22Rv1 (cell line): ENCODE measurements around the gene AMT.

ENCODE experiments used
- H3K27ac ChIP-seq: fragments of 450-650 bp; 2 replicates; pipeline ENCODE4 v1.5.1; 2017
- ZFX ChIP-seq: fragments of 450-650 bp; IDR thresholded peaks from 2 replicates; pipeline ENCODE4 v1.6.1; 2017; ENCODE audit warnings: antibody characterized with exemption, borderline replicate concordance
- TF ChIP-seq, protein P1 (sequence below): fragments of 450-650 bp; IDR thresholded peaks from 2 replicates; pipeline ENCODE4 v1.5.1; 2017; ENCODE audit warnings: mild to moderate bottlenecking

Gene AMT

DNA sequence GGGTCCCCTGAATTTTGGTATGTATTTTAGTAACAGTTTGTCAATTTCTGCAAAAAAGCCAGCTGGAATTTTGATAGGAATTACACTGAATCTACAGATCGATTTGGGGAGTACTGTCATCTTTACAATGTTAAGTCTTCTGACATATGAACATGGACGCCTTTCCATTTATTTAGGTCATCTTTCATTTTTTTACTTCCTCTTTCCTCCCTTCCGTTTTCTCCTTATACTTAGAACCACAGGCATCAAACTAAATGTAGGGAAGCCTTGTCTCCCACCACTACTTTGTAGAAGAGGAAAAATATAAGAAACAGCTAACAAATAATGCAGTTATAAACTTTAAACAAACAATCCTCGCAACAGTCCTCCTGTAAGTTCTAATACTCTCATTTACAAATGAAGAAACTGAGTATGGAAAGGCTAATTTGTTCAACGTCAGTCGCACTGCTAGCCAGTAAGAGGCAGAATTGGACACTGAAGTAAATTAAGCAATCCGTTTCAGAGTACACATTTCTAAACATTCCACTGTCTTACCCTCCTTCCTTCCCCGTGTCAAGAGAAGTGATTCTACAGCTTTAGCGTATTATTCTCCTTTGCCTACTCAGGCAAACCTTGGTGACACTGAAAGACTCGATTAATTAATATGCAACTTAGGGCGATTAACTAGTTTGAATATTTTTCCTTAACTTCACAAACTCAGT lies 36.1 kb downstream of the AMT start:
- no peak overlapping the region for H3K27ac ChIP-seq
- TF ChIP-seq, protein P1, sequence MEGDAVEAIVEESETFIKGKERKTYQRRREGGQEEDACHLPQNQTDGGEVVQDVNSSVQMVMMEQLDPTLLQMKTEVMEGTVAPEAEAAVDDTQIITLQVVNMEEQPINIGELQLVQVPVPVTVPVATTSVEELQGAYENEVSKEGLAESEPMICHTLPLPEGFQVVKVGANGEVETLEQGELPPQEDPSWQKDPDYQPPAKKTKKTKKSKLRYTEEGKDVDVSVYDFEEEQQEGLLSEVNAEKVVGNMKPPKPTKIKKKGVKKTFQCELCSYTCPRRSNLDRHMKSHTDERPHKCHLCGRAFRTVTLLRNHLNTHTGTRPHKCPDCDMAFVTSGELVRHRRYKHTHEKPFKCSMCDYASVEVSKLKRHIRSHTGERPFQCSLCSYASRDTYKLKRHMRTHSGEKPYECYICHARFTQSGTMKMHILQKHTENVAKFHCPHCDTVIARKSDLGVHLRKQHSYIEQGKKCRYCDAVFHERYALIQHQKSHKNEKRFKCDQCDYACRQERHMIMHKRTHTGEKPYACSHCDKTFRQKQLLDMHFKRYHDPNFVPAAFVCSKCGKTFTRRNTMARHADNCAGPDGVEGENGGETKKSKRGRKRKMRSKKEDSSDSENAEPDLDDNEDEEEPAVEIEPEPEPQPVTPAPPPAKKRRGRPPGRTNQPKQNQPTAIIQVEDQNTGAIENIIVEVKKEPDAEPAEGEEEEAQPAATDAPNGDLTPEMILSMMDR = no peak
- TF ChIP-seq ZFX = no peak

DNA sequence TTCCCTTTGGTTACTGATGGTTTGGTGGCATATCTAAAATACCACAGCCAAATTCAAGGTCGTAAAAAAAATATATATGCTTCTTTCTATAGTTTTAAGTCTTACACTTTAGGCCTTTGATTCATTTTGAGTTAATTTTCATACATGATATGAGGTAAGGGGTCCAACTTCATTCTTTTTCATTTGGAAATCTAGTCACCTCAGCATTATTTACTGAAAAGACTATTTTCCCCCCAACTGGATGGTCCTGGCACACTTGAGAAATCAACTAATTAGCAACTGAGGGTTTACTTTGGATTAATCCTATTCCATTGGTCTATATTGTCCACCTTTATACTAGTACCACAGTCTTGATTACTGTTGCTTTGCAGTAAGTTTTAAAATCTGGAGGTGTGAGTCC lies 36.7 kb downstream of the AMT start:
- TF ChIP-seq ZFX = no peak
- TF ChIP-seq, protein P1 = no peak
- no peak overlapping the region for H3K27ac ChIP-seq

DNA sequence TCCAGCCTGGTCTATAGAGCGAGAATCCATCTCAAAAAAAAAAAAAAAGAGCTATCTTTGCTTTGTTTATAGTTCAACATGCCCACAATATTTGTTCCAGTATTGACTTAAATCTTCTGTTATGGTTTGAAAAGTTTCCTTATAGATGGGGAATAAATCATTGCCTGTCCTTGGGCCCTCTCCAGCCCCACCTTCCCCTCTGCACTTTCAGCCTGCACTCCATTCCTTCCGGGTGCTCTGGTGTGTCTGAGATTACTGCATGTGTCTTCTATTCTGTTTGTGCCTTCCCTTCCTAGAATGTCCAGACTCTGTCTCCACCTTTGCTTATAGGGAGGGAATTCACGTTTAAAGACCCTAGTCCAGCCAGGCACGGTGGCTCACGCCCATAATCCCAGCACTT lies 38.9 kb downstream of the AMT start:
- TF ChIP-seq, protein P1 = no peak
- TF ChIP-seq ZFX = no peak
- no peak overlapping the region for H3K27ac ChIP-seq

DNA sequence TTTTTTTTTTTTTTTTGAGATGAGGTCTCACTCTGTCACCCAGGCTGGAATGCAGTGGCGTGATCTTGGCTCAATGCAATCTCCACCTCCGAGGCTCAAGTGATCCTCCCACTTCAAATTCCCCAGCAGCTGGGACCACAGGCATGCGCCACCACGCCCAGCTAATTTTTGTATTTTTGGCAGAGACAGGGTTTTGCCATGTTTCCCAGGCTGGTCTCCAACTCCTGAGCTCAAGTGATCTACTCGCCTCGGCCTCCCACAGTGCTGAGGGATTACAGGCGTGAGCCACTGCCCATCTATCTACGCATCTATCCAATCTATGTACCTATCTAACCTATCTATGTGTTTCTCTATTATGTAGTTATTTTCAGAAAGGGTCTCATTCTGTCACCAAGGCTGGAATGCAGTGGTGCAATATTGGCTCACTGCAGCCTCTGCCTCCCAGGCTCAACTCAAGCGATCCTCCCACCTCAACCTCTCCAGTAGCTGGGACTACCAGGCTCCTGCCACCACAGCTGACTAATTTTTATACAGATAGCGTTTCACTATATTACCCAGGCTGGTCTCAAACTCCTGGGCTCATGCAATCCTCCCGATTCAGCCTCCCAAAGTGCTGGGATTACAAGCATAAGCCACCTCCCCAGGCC lies 43.9 kb downstream of the AMT start:
- TF ChIP-seq, protein P1 = no peak
- no peak for TF ChIP-seq ZFX
- no peak overlapping the region for H3K27ac ChIP-seq

DNA sequence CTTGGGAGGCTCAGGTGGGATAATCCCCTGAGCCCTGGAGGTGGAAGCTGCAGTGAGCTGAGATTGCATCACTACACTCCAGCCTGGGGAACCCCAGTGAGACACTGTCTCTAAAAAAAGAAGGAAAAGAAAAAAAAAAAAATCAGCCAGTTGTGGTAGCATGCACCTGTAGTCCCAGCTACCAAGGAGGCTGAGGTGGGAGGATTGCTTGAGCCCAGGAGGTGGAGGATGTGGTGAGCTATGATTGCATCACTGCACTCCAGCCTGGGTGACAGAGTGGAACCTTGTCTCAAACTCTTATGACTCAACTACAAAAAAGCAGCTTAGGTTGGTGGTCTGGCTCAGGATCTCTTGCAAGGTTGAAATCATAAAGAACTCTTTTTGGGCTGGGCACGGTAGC lies 44.8 kb downstream of the AMT start:
- no peak overlapping the region for H3K27ac ChIP-seq
- TF ChIP-seq ZFX = no peak
- TF ChIP-seq, protein P1 = no peak

DNA sequence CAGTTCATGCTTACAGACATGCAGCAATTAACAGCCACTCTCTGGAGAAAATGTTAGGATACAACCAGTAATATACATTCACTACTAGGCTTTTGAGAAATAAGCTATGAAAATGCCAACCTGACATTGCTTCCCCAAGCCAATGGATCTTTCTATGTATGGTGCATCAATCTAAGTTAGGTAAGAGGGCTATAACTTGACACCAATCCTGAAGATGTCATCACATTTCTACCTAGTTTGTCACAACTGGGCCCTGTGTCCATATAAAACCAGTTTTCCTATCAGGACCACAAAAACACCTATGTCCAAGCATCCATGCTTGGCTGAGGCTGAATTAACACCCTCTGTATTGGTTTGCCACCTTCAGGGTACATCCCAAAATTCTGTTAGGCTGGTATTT lies 50.3 kb downstream of the AMT start:
- TF ChIP-seq ZFX = no peak
- TF ChIP-seq, protein P1 = no peak
- H3K27ac ChIP-seq = no peak overlapping the region

DNA sequence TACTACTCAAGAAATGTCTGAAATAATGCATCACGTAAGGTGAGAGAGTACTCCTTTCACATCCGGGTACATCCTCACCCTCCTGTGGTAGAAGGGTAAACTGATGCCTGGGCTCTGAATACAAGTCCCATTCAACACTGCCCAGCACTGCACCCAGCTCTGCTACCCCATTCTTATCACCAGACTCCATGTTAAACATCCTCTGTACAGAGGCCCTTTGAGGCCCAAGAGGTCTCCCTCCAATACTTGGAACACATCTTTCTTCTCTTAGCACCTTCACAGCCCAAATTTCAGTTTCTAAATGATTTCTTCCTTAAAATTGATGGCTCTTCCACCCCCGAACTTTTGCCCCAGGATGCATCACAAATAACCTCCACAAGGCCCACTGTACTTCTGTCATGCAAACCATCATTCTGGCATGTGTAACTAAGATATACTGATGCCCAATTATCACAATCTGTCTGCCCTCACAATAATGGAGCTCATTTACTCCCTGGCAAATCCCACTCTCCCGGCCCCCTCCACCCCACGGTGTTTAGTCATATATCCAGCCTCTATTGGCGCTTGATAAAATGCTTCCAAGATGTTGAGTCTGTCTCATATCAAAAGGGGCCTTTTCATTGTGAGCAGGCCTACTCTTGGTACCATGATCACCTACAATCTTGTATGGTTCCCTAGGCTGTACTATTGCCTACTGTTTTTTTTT lies 51.5 kb downstream of the AMT start:
- no peak overlapping the region for H3K27ac ChIP-seq
- TF ChIP-seq, protein P1 = no peak
